Measurements from ENCODE around the gene OTUB1.

The OTUB1 gene

GRCh38 chr11:64007160-64007628, 21.0 kb downstream of the OTUB1 start:
- Histone ChIP-seq H3K4me3 (peak overlapping the region; percentile 75), H3K27ac (peak overlapping the region in 1 of 2 donors; percentile 63)
- DNase-seq (ENCODE audit: low spot score): no peak
- no peak for TF ChIP-seq CTCF (IDR thresholded peaks at IDR 0.05)

- TF ChIP-seq CTCF (IDR thresholded peaks at IDR 0.05): no peak
- H3K27ac ChIP-seq: peak overlapping the region; percentile 13 to 63
- DNase-seq (ENCODE audit: low spot score): no peak
- peak overlapping the region; percentile 75 for H3K4me3 ChIP-seq
Measured at GRCh38 chr11:64007629-64008282, 21.5 kb downstream of the OTUB1 start.

DNA sequence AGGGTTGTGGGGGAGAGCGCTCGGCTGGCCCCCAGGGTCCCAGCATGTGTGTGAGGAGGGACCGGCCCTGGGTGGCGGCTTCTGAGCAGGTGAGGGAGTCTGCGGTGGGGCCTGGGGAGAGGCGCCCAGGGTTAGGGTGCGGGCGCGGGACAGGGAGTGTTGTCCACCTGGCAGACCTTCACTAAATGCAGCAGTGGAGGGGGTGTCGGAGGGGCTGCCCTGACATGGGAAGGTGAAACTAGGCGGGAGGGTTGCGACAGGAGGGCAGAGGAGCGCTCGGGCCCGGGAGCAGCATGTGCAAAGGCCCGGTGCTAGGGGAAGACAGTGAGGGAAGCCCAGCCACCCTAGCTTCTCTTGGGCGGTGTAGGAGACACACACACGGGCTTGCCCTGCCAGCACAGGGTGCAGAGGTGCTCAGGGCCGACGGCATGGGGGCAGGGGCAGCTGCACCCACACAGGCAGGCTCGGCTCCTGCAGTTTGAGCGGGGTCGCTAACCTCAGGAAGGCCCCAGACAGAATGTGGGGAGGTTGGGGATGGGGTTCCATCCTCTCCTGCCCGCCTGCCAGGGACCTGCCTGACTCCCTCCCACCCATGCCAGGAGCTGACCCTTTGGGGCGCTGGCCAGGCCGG, 22.2 kb downstream of the OTUB1 start:
- DNase-seq (ENCODE audit: low spot score): no peak
- peak overlapping the region in 1 of 2 donors; percentile 63 for H3K27ac ChIP-seq
- H3K4me3 ChIP-seq: peak overlapping the region; percentile 75
- no peak for TF ChIP-seq CTCF (IDR thresholded peaks at IDR 0.05)

DNA sequence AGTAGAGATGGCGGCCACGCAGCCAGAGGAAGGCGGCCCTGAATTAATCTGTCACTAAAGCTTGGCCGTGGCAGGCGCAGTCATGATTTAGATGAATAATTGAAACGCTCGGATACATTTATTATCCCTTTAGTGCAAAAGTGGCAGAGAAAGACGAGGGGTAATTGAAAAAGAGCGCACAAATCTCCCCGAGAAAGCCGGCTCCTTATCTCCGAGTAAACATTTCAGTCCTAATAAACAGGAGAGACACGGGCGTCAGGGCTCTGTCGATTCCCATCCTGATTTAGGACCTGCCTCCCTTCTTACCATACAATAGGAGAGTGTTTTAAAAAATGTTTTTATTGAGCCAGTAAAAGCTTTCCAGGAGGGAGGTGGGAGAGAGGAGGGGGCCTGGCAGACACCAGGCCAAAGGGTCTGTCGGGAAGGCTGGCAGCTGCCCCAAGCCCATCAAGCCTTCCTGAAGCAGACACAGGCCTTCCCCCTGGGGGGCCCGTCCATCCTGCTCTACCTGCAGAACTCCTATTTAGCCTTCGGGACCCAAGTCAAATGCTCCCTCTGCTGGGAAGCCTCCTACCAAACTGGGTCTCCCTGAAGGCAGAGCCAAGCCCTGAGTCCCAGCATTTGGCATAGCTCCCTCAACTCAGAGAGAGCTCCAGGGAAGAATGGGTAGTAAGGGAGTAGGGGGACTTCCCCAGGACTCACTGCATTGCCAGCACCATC, 22.8 kb downstream of the OTUB1 start:
- DNase-seq (ENCODE audit: low spot score): no peak
- Histone ChIP-seq H3K27ac (no peak overlapping the region), H3K4me3 (no peak overlapping the region)
- TF ChIP-seq CTCF (IDR thresholded peaks at IDR 0.05): no peak

DNA sequence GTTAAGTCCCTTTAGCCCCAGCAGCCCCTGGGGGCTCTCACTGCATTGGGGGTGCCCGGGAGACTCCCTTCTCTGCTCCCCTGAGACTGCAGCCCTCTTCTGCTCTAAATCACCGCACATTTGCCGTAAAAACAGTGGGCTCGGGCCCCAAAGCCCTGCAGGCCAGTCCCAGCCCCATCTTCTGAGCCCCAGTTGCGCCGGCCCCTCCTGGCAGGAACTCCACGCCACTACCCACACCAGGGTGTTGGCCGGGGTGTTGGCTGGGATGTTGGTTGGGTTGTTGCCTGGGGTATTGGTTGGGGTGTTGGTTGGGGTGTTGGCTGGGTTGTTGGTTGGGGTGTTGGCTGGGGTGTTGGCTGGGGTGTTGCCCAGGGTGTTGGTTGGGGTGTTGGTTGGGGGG, 23.5 kb downstream of the OTUB1 start:
- no peak for DNase-seq (ENCODE audit: low spot score)
- H3K27ac ChIP-seq: no peak overlapping the region
- no peak overlapping the region for H3K4me3 ChIP-seq
- no peak for TF ChIP-seq CTCF (IDR thresholded peaks at IDR 0.05)

DNA sequence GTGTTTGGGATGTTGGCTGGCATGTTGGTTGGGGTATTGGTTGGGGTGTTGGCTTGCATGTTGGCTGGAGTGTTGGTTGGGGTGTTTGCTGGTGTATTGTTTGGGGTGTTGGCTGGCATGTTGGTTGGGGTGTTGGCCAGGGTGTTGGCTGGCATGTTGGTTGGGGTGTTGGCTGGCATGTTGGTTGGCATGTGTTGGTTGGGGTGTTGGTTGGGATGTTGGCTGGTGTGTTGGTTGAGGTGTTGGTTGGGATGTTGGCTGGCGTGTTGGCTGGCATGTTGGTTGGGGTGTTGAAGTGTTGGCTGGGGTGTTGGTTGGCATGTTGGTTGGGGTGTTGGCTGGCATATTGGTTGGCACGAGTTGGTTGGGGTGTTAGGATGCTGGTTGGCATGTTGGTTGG, 24.5 kb downstream of the OTUB1 start:
- TF ChIP-seq CTCF (IDR thresholded peaks at IDR 0.05): no peak
- Histone ChIP-seq H3K27ac (no peak overlapping the region), H3K4me3 (no peak overlapping the region)
- no peak for DNase-seq (ENCODE audit: low spot score)

All from coronary artery (tissue), 2 donors.